Coronary artery (tissue), 2 donors: ENCODE results near the gene SMIM33.
"Not testable (repeated sequence)": the region's sequence is repeated elsewhere in the genome, so short reads cannot be mapped to it uniquely, and the experiment has no call there.

Experiments used
- DNase-seq: peaks from one replicate; pipeline ENCODE4 v3.0.0-alpha.2; 2017; ENCODE audit warnings: low spot score
- H3K27ac ChIP-seq, 2 donors: fragments of 200-600 bp; sonication (generic); one replicate each; pipeline ENCODE4 v1.5.1; 2016 to 2019
- H3K4me3 ChIP-seq: fragments of 200-600 bp; sonication (generic); 2 replicates; pipeline ENCODE4 v1.5.1; 2016; ENCODE audit warnings: mild to moderate bottlenecking, moderate library complexity
- CTCF ChIP-seq: fragments of 200-600 bp; sonication (generic); IDR thresholded peaks from one replicate; pipeline ENCODE4 v1.5.1; 2019; ENCODE audit warnings: antibody characterized with exemption

SMIM33 gene

GRCh38 chr5:139488260-139488659, 17.5 kb downstream of the SMIM33 start:
- no peak for DNase-seq
- H3K4me3 ChIP-seq, result no peak overlapping the region
- H3K27ac ChIP-seq, result peak overlapping the region in 1 of 2 donors; percentile 64
- TF ChIP-seq CTCF, result no peak

- peak overlapping the region in 1 of 2 donors; percentile 33 for H3K27ac ChIP-seq
- H3K4me3 ChIP-seq, result peak overlapping the region; percentile 37
These were observed 21.9 kb downstream of the SMIM33 start for GRCh38 chr5:139492700-139493192.

GRCh38 chr5:139494256-139494655, 23.5 kb downstream of the SMIM33 start:
- no peak for DNase-seq
- TF ChIP-seq CTCF, result no peak
- H3K27ac ChIP-seq, result no peak overlapping the region
- H3K4me3 ChIP-seq, result no peak overlapping the region

More at GRCh38 chr5:139492700-139493192, 21.9 kb downstream of the SMIM33 start:
- DNase-seq, result no peak
- no peak for TF ChIP-seq CTCF

- Histone ChIP-seq H3K4me3 (no peak overlapping the region), H3K27ac (no peak overlapping the region)
- DNase-seq, result no peak
- no peak for TF ChIP-seq CTCF
These were observed 24.0 kb downstream of the SMIM33 start for GRCh38 chr5:139494832-139495231.

GRCh38 chr5:139495638-139496435, 25.0 kb downstream of the SMIM33 start:
- Histone ChIP-seq H3K4me3 (no peak overlapping the region), H3K27ac (peak overlapping the region in 1 of 2 donors; percentile 6)
- DNase-seq, result no peak
- no peak for TF ChIP-seq CTCF

GRCh38 chr5:139501381-139501780, 30.6 kb downstream of the SMIM33 start:
- no peak for DNase-seq
- no peak for TF ChIP-seq CTCF
- Histone ChIP-seq H3K27ac (no peak overlapping the region), H3K4me3 (no peak overlapping the region)

- not testable (repeated sequence) for H3K4me3 ChIP-seq, DNase-seq, H3K27ac ChIP-seq
These were observed 32.4 kb downstream of the SMIM33 start for GRCh38 chr5:139503036-139503817.

- H3K27ac ChIP-seq, DNase-seq, H3K4me3 ChIP-seq: not testable (repeated sequence)
These were observed 33.1 kb downstream of the SMIM33 start for GRCh38 chr5:139503879-139504278.

GRCh38 chr5:139504722-139505121, 33.9 kb downstream of the SMIM33 start:
- H3K4me3 ChIP-seq, DNase-seq, H3K27ac ChIP-seq: not testable (repeated sequence)
